Panc1 (cell line): ENCODE data around the gene PTGIS. TPM values are rescaled to one million over a fixed set of nuclear protein-coding genes. Genes with fewer than 3 reads are reported as not detected.

Source experiments
- ATAC-seq: fragments of 200-7000 bp; cut with Tn5 transposase; 2 replicates; pipeline ENCODE4 v1.9.1; 2020; ENCODE audit warnings: mild to moderate bottlenecking, moderate library complexity
- BruUV-seq: library from RNA; stranded (reverse); fragments of 400-500 nt; replicated peaks from 2 replicates; lab custom pipeline; 2021; lab: Mats Ljungman, UMichigan
- CTCF ChIA-PET: fragments of 300-600 bp; sonication (Branson Sonifier 250); formaldehyde crosslinking; loops from one replicate; lab custom pipeline; 2022; ENCODE audit warnings: antibody characterized with exemption; lab: Charles Lee
- POLR2A ChIA-PET: fragments of 300-600 bp; sonication (Branson Sonifier 250); formaldehyde crosslinking; loops from one replicate; lab custom pipeline; 2022; ENCODE audit warnings: antibody characterized with exemption; lab: Charles Lee
- DNase-seq: peaks from one replicate; pipeline ENCODE4 v3.0.0-alpha.2; 2010; ENCODE audit warnings: low read depth, low spot score
- H3K27ac ChIP-seq: 2 replicates; pipeline ENCODE4 v1.5.1; 2011; ENCODE audit warnings: mild to moderate bottlenecking, low read length, inconsistent platforms
- H3K27me3 ChIP-seq: fragments of 200-500 bp; sonication (Bioruptor generic); 2 replicates; pipeline ENCODE4 v1.6.0; 2014; ENCODE audit warnings: low read length, inconsistent platforms; ENCODE audit not compliant: control insufficient read depth, insufficient read depth
- H3K36me3 ChIP-seq: fragments of 200-500 bp; sonication (Bioruptor generic); 2 replicates; pipeline ENCODE4 v1.5.1; 2014; ENCODE audit warnings: inconsistent platforms, mild to moderate bottlenecking, low read length, moderate library complexity; ENCODE audit not compliant: control insufficient read depth, insufficient read depth
- H3K4me1 ChIP-seq: 2 replicates; pipeline ENCODE4 v1.5.1; 2011; ENCODE audit warnings: inconsistent platforms, mild to moderate bottlenecking, low read length, moderate library complexity; ENCODE audit not compliant: control insufficient read depth, insufficient read depth
- H3K4me3 ChIP-seq, 2 experiments: 2 replicates each; pipeline ENCODE4 v1.5.1; 2011 to 2012; ENCODE audit warnings: low read depth in 2 of 2, low read length in 2 of 2, mild to moderate bottlenecking in 2 of 2, inconsistent platforms in 1 of 2, moderate library complexity in 1 of 2
- H3K9me3 ChIP-seq: fragments of 200-500 bp; sonication (Bioruptor generic); 2 replicates; pipeline ENCODE4 v1.5.1; 2014; ENCODE audit warnings: low read depth, mild to moderate bottlenecking, inconsistent platforms, low read length, moderate library complexity; ENCODE audit not compliant: control insufficient read depth, insufficient read depth
- POLR2AphosphoS5 ChIP-seq: IDR thresholded peaks from 2 replicates; pipeline ENCODE4 v1.6.1; 2012; ENCODE audit warnings: mild to moderate bottlenecking, low read depth, low read length, moderate library complexity
- SIN3A ChIP-seq: IDR thresholded peaks from 2 replicates; pipeline ENCODE4 v1.6.1; 2012; ENCODE audit warnings: low read depth, mild to moderate bottlenecking, low read length, moderate library complexity, borderline replicate concordance; ENCODE audit not compliant: insufficient read depth
- TCF7L2 ChIP-seq: IDR thresholded peaks from 2 replicates; pipeline ENCODE4 v1.6.1; 2011; ENCODE audit warnings: mild to moderate bottlenecking, low read depth, low read length, inconsistent platforms
- in situ Hi-C: cut with HindIII; loops from 2 replicates; pipeline ENCODE4 v1.10.0; 2016; ENCODE audit warnings: low sequenced_read_pairs, low pct_unique_long_range_greater_than_20kb
- intact Hi-C: fragments of 100-400 bp; cut with micrococcal nuclease; formaldehyde crosslinking; loops from one replicate; pipeline ENCODE4 v1.10.0; 2022; ENCODE audit not compliant: unreplicated experiment
- total RNA-seq: library from RNA; stranded (reverse); gene quantifications from one replicate; pipeline ENCODE4 v1.2.1, GENCODE V29; 2021; ENCODE audit not compliant: unreplicated experiment
- TF ChIP-seq, protein P1 (sequence below): fragments of 450-650 bp; IDR thresholded peaks from 2 replicates; pipeline ENCODE4 v1.5.1; 2017; ENCODE audit warnings: mild to moderate bottlenecking
- TF ChIP-seq, protein P2 (sequence below), 2 experiments: IDR thresholded peaks; 2 replicates each; pipeline ENCODE4 v1.6.1; 2011 to 2012; ENCODE audit warnings: low read depth in 2 of 2, control low read depth in 1 of 2, low read length in 1 of 2, mild to moderate bottlenecking in 1 of 2, moderate library complexity in 1 of 2; ENCODE audit not compliant: insufficient read depth in 1 of 2

PTGIS gene
- total RNA-seq, 1 experiment from 2014 or later = 4.4 TPM

DNA sequence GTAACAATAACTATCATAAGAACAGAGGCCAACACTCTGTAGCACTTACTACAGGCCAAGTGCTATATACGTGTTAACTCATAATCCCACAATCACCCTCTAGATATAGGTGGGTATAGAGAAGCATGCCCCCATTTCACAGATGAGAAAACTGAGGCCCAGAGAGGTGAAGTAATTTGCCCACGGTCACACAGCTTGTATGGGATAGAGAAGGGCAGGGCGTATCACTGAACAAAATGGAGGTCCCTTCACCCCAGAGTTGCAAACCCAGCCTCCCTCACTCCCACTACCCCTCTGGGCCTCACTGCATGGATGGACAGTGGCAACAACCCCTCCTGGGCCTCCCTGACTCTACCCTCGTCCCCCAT, 31.8 kb upstream of the PTGIS start:
- no peaks in the 10 kb centered on the region for H3K27me3 ChIP-seq
- no peak overlapping the region for H3K27ac ChIP-seq
- CTCF ChIA-PET = no interaction called here
- H3K4me3 ChIP-seq = no peak overlapping the region
- POLR2A ChIA-PET = no interaction called here
- ATAC-seq (no peak), DNase-seq (no peak)
- intact Hi-C loops = loop anchor here (10.0 kb wide), 1 partner anchor 265 kb away; no protein-coding TSS in a partner anchor
- peaks cover 6% of the 10 kb centered on the region for H3K4me1 ChIP-seq
- TF ChIP-seq POLR2AphosphoS5 = no peak
- TF ChIP-seq SIN3A = no peak
- TF ChIP-seq, protein P1, sequence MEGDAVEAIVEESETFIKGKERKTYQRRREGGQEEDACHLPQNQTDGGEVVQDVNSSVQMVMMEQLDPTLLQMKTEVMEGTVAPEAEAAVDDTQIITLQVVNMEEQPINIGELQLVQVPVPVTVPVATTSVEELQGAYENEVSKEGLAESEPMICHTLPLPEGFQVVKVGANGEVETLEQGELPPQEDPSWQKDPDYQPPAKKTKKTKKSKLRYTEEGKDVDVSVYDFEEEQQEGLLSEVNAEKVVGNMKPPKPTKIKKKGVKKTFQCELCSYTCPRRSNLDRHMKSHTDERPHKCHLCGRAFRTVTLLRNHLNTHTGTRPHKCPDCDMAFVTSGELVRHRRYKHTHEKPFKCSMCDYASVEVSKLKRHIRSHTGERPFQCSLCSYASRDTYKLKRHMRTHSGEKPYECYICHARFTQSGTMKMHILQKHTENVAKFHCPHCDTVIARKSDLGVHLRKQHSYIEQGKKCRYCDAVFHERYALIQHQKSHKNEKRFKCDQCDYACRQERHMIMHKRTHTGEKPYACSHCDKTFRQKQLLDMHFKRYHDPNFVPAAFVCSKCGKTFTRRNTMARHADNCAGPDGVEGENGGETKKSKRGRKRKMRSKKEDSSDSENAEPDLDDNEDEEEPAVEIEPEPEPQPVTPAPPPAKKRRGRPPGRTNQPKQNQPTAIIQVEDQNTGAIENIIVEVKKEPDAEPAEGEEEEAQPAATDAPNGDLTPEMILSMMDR = no peak
- TF ChIP-seq, protein P2, sequence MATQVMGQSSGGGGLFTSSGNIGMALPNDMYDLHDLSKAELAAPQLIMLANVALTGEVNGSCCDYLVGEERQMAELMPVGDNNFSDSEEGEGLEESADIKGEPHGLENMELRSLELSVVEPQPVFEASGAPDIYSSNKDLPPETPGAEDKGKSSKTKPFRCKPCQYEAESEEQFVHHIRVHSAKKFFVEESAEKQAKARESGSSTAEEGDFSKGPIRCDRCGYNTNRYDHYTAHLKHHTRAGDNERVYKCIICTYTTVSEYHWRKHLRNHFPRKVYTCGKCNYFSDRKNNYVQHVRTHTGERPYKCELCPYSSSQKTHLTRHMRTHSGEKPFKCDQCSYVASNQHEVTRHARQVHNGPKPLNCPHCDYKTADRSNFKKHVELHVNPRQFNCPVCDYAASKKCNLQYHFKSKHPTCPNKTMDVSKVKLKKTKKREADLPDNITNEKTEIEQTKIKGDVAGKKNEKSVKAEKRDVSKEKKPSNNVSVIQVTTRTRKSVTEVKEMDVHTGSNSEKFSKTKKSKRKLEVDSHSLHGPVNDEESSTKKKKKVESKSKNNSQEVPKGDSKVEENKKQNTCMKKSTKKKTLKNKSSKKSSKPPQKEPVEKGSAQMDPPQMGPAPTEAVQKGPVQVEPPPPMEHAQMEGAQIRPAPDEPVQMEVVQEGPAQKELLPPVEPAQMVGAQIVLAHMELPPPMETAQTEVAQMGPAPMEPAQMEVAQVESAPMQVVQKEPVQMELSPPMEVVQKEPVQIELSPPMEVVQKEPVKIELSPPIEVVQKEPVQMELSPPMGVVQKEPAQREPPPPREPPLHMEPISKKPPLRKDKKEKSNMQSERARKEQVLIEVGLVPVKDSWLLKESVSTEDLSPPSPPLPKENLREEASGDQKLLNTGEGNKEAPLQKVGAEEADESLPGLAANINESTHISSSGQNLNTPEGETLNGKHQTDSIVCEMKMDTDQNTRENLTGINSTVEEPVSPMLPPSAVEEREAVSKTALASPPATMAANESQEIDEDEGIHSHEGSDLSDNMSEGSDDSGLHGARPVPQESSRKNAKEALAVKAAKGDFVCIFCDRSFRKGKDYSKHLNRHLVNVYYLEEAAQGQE (IDR thresholded peaks at IDR 0.05; ENCODE audit: insufficient read depth in 1 of 2, low read depth in 2 of 2, low read length in 1 of 2) = no peak
- no peak for TF ChIP-seq TCF7L2
- no peaks in the 10 kb centered on the region for H3K36me3 ChIP-seq
- no peaks in the 10 kb centered on the region for H3K9me3 ChIP-seq
- in situ Hi-C loops = no loop called here
- no TSS peak for BruUV-seq

DNA sequence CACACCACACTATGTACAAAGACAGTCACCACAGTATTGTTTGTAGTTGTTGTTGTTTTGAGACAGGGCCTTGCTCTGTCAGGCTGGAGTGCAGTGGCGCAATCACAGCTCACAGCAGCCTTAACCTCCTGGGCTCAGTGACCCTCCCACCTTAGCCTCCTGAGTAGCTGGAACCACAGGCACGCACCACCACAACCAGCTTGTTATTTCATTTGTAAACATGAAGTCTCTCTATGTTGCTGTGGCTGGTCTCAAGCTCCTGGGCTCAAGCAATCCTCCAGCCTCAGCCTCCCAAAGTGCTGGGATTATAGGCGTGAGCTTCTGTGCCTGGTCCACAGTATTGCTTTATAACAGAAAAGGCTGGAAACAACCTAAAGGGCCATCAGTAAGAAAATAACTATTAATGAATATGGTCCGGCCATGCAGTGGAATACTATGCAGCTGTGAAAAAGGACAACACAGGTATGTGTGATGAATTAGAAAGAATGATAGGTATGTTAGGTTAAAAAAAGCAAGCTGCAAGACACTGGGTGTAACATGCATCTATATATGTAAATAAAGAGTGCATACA, 30.0 kb upstream of the PTGIS start:
- DNase-seq (no peak), ATAC-seq (no peak)
- H3K4me1 ChIP-seq = peaks cover 12% of the 10 kb centered on the region
- H3K36me3 ChIP-seq = no peaks in the 10 kb centered on the region
- CTCF ChIA-PET = no interaction called here
- H3K27me3 ChIP-seq = no peaks in the 10 kb centered on the region
- intact Hi-C loops (no loop called here), in situ Hi-C loops (no loop called here)
- no peak overlapping the region for H3K4me3 ChIP-seq
- no peaks in the 10 kb centered on the region for H3K9me3 ChIP-seq
- POLR2A ChIA-PET = no interaction called here
- no peak overlapping the region for H3K27ac ChIP-seq
- no TSS peak for BruUV-seq
- TF ChIP-seq SIN3A (no peak), POLR2AphosphoS5 (no peak), TCF7L2 (no peak)
- TF ChIP-seq, protein P1 = no peak
- TF ChIP-seq, protein P2 (IDR thresholded peaks at IDR 0.05; ENCODE audit: insufficient read depth in 1 of 2, low read depth in 2 of 2, low read length in 1 of 2) = no peak
